ENCODE results near the gene COL24A1.

- TF ChIP-seq CTCF (optimal IDR thresholded peaks at IDR 0.05 in 1 of 3, IDR thresholded peaks at IDR 0.05 in 1 of 3, conservative IDR thresholded peaks at IDR 0.05 in 1 of 3; ENCODE audit: extremely low read depth in 1 of 3, insufficient read depth in 2 of 3, low read length in 3 of 3), result no peak
- TF ChIP-seq EZH2 (IDR thresholded peaks at IDR 0.05; ENCODE audit: low read length), result no peak
Observed at GRCh38 chr1:86202552-86203340, 46.2 kb upstream of the COL24A1 start.

Data from keratinocyte (primary cell).